Hair follicle dermal papilla cell (primary cell): ENCODE data around the gene DNAH10. TPM values are rescaled to one million over a fixed set of nuclear protein-coding genes. Genes with fewer than 3 reads are reported as not detected.

ENCODE experiments used
- small RNA-seq: library from RNA; depleted of rRNA; stranded (forward); fragments of <200 nt; gene quantifications from one replicate; pipeline ENCODE3, GENCODE V24; 2012
- total RNA-seq: library from RNA; depleted of rRNA; stranded (reverse); fragments of >200 nt; gene quantifications from 2 replicates; pipeline ENCODE4 v1.2.3, GENCODE V29; 2012

The DNAH10 gene, protein sequence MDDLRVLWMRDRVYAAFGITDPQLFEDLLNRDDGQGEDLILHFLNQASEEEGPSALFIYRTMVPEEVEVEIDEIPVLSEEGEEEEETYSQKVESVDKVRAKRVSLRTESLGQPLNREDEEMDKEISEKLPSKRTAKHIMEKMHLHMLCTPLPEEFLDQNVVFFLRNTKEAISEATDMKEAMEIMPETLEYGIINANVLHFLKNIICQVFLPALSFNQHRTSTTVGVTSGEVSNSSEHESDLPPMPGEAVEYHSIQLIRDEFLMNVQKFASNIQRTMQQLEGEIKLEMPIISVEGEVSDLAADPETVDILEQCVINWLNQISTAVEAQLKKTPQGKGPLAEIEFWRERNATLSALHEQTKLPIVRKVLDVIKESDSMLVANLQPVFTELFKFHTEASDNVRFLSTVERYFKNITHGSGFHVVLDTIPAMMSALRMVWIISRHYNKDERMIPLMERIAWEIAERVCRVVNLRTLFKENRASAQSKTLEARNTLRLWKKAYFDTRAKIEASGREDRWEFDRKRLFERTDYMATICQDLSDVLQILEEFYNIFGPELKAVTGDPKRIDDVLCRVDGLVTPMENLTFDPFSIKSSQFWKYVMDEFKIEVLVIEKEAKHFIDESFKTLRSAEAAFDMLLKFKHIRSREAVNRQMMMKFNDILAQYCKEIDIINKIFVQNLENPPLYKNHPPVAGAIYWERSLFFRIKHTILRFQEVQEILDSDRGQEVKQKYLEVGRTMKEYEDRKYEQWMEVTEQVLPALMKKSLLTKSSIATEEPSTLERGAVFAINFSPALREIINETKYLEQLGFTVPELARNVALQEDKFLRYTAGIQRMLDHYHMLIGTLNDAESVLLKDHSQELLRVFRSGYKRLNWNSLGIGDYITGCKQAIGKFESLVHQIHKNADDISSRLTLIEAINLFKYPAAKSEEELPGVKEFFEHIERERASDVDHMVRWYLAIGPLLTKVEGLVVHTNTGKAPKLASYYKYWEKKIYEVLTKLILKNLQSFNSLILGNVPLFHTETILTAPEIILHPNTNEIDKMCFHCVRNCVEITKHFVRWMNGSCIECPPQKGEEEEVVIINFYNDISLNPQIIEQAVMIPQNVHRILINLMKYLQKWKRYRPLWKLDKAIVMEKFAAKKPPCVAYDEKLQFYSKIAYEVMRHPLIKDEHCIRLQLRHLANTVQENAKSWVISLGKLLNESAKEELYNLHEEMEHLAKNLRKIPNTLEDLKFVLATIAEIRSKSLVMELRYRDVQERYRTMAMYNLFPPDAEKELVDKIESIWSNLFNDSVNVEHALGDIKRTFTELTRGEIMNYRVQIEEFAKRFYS (N-terminal part only)
- 0.36 and 0.81 TPM in 2 replicates for total RNA-seq

DNA sequence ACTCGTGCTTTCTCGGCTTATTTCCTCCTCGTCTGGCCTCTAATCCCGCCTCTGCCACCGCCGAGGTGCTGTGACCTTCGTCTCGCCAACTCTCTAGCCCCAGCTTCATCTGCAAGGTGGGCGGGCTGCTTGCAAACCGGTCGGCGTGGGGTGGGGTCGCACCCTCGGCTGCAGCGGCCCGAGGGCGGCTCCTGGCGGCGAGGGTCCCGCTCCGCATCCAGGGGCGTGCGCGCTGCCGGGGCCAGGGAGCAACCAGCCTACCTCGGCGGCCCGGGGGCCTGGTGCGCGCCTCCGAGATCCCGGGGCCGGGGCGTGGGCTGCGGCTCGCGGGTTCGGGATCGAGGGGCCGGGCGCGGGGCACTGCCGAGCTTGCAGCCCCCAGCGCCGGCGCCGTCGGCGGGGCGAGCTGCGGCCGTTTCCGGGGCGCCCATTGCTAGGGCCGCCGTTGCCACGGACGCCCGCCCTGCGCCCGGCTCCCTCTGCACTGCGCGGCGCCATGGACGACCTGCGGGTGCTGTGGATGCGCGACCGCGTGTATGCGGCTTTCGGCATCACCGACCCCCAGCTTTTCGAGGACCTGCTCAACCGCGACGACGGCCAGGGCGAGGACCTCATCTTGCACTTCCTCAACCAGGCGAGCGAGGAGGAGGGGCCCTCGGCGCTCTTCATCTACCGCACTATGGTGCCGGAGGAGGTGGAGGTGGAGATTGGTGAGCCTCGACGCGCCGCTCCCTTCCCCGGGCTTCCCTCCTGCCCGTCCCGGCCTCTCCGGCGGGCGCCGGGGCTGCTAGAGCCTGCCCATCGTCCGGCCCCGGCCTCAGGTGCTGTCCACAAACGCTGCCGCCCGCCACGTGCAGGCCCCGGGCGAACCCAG is at the start of gene DNAH10:
Gene DNAH10 (plus strand): TSS at position 461 of the 874 bp plus-strand sequence. CDS start 36 bp downstream, at position 497.

DNA sequence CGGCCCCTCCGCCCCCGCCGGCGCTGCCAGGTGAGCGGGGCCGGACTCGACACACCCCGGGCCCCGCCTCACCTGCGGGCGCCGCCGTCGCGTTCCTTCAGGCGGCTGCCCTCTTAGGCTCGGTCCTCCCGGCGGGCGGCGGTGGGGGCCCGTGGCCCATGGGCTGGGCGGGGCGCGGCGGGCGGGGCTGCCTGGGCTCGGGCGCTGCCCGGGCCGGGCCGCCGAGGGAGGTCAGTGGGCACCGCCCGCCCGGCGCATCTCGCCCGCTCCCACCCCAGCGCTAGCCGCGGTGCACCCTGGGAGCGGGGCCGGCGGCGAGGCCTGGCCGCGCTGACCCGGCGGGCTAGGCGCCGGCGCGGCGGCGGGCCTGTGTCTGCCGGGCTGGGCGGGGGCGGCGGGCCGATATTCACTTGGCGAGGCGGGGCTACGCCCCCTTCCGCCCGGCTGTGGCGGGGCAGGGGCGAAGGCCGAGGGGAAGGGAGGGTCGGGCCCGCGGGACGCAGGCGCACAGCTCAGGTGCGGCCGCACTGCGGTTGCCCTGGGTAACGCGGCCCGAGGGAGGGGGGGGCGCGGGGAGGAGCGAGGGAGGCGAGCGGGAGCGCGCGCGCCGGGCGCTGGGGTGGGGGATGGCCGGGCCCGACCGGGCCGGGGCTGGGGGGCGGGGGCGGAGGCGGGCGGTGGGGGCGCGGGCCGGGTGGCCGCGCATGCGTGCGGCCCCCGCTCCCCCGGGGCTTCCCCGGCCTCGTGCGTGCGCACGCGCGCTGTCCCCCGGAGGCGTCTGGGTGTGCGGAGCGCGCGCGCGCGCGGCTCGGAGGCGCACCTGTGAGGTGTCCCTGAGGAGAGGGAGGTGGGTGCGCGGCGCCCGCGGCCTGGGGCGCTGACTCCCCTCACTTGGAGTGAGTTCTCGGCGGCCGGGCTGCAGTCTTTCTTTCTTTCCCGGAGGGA is 210.6 kb downstream of the DNAH10 start, which contains the start of the genes CCDC92 and ZNF664:
Gene CCDC92 (minus strand): TSS at position 375 of the 945 bp plus-strand sequence. CDS start 28,526 bp downstream, outside the sequence.
Gene ZNF664 (plus strand): TSS at position 759 of the 945 bp plus-strand sequence. CDS start 38,930 bp downstream, outside the sequence.

Small RNA genes within 50 kb of the gene (small RNA-seq; reads per million reads assigned to genes)
- gene AC068790.4 (not detected), gene AC068790.6 (not detected)

Other genes starting within 250 kb of the DNAH10 start
- gene RILPL1, start 228.6 kb upstream of the DNAH10 start, total RNA-seq: 15.2 and 16.6 TPM in 2 replicates
- 334 and 372 TPM in 2 replicates for gene TMED2, start 177.7 kb upstream of the DNAH10 start, total RNA-seq
- 15.9 and 22.9 TPM in 2 replicates for gene DDX55, start 160.2 kb upstream of the DNAH10 start, total RNA-seq
- gene EIF2B1, start 128.6 kb upstream of the DNAH10 start, total RNA-seq: 31.8 and 40.7 TPM in 2 replicates
- 34.0 and 44.0 TPM in 2 replicates for gene GTF2H3, start 128.5 kb upstream of the DNAH10 start, total RNA-seq
- 21.4 and 27.7 TPM in 2 replicates for gene TCTN2, start 91.2 kb upstream of the DNAH10 start, total RNA-seq
- gene ATP6V0A2, start 49.9 kb upstream of the DNAH10 start, total RNA-seq: 26.6 and 40.7 TPM in 2 replicates
- gene CCDC92, start 210.5 kb downstream of the DNAH10 start, total RNA-seq: 15.7 and 16.6 TPM in 2 replicates
- gene ZNF664, start 210.9 kb downstream of the DNAH10 start, total RNA-seq: 56.3 and 57.0 TPM in 2 replicates